ENCODE measurements around the gene PTPRT. TPM values are rescaled to one million over a fixed set of nuclear protein-coding genes. Genes with fewer than 3 reads are reported as not detected.

The PTPRT gene
- total RNA-seq, 3 donors from 2014 or later = 0.32 to 6.3 (median 4.9) TPM

DNA sequence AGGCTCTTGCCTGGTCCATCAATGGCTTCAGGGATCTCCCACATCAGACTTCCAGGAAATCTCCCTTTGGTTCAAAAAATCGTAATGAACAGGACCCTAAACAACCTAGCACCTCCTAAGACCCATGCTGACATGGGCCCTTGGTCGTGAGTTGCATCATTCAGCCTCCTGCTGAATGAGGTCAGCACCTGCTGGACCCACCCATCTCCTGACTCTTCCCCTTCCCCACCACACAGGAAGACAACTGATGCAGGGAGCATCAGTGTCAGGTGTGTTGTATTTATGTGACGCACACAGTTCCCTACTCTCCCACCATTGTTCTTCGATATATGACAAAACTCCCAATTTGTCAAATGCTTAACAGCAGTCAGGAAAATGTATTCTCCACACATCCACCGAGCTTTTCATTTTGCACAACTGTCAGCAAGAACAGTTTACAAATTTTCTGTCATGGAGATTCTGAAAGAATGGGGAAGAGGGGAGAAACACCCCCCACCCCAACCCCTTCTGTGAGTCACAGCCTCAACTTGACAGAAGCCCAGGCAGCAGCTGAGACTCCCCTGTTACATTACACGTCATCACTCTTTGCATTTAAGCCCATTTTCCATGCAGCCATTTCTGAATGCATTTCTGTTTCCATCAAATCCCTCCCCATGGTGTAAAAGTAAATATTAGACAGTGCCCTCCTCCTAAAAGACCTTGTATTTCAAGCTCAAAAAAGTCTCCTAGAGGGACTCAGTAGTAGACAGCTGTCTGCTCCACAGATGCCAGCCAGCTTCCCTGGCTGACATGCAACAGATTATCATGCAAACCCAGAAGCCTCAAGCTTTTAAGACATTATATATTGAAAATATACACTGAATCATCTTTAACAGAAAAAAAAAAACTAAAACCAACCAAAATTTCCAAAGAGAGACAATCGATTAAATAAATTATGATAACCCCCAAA, 577.5 kb downstream of the PTPRT start:
- Histone ChIP-seq H3K27ac (no peak overlapping the region), H3K4me1 (no peaks in the 10 kb centered on the region), H3K9me3 (no peaks in the 10 kb centered on the region), H3K27me3 (no peaks in the 10 kb centered on the region), H3K36me3 (no peaks in the 10 kb centered on the region), H3K4me3 (no peak overlapping the region)
- intact Hi-C loops (cut with DNase I; ENCODE audit: low total_unique reads) = no loop called here
- no peak for DNase-seq (ENCODE audit: low spot score in 2 of 2)
- TF ChIP-seq, protein P1, sequence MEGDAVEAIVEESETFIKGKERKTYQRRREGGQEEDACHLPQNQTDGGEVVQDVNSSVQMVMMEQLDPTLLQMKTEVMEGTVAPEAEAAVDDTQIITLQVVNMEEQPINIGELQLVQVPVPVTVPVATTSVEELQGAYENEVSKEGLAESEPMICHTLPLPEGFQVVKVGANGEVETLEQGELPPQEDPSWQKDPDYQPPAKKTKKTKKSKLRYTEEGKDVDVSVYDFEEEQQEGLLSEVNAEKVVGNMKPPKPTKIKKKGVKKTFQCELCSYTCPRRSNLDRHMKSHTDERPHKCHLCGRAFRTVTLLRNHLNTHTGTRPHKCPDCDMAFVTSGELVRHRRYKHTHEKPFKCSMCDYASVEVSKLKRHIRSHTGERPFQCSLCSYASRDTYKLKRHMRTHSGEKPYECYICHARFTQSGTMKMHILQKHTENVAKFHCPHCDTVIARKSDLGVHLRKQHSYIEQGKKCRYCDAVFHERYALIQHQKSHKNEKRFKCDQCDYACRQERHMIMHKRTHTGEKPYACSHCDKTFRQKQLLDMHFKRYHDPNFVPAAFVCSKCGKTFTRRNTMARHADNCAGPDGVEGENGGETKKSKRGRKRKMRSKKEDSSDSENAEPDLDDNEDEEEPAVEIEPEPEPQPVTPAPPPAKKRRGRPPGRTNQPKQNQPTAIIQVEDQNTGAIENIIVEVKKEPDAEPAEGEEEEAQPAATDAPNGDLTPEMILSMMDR (IDR thresholded peaks at IDR 0.05) = no peak
- TF ChIP-seq POLR2A (IDR thresholded peaks at IDR 0.05) (no peak), POLR2AphosphoS5 (IDR thresholded peaks at IDR 0.05) (no peak)

DNA sequence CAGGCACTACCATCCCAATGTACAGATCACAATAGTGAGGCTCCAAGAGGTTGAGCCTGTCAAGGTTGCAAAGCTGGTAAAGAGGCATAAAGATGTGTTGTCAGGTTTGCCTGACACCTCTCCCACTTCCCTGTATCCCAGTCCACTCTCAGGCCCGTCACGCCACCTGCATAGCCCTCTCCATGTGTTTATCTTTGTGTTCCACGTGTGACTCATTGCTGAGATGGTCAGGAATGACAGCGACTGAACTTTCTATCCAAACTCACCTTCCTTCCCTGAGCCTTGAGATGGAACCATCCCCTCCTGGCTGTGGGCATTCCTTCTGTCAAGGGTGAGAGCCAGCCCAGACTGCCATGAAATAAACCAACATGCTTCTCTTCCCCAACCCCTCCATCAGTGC, 578.3 kb downstream of the PTPRT start:
- H3K4me3 ChIP-seq = no peak overlapping the region
- H3K9me3 ChIP-seq = no peaks in the 10 kb centered on the region
- TF ChIP-seq, protein P1 (IDR thresholded peaks at IDR 0.05) = no peak
- no peak for TF ChIP-seq POLR2A (IDR thresholded peaks at IDR 0.05)
- TF ChIP-seq POLR2AphosphoS5 (IDR thresholded peaks at IDR 0.05) = no peak
- no peak overlapping the region for H3K27ac ChIP-seq
- no peaks in the 10 kb centered on the region for H3K4me1 ChIP-seq
- no peak for DNase-seq (ENCODE audit: low spot score in 2 of 2)
- H3K36me3 ChIP-seq = no peaks in the 10 kb centered on the region
- intact Hi-C loops (cut with DNase I; ENCODE audit: low total_unique reads) = no loop called here
- H3K27me3 ChIP-seq = no peaks in the 10 kb centered on the region

DNA sequence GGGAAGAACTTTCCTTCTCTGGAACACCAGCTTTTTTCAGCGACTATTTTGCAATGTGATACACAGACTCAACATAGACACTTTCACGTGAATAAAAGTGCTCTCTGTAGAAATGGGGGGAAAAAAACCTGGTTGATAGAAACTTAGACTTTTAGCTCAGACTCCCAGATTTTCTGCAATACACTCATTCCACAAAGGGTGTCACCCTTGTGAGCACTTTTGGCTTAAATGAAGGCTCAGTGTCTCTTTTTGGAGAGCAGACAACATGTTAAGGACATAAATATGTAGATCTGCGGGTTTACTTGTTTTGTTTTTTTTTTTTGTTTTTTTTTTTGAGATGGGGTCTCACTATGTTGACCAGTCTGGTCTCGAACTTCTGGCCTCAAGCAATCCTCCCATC, 579.6 kb downstream of the PTPRT start:
- no peak for DNase-seq (ENCODE audit: low spot score in 2 of 2)
- H3K9me3 ChIP-seq = no peaks in the 10 kb centered on the region
- no peak overlapping the region for H3K27ac ChIP-seq
- no peaks in the 10 kb centered on the region for H3K36me3 ChIP-seq
- H3K4me1 ChIP-seq = no peaks in the 10 kb centered on the region
- intact Hi-C loops (cut with DNase I; ENCODE audit: low total_unique reads) = no loop called here
- no peak overlapping the region for H3K4me3 ChIP-seq
- no peak for TF ChIP-seq POLR2A (IDR thresholded peaks at IDR 0.05)
- no peak for TF ChIP-seq POLR2AphosphoS5 (IDR thresholded peaks at IDR 0.05)
- TF ChIP-seq, protein P1 (IDR thresholded peaks at IDR 0.05) = no peak
- H3K27me3 ChIP-seq = no peaks in the 10 kb centered on the region

DNA sequence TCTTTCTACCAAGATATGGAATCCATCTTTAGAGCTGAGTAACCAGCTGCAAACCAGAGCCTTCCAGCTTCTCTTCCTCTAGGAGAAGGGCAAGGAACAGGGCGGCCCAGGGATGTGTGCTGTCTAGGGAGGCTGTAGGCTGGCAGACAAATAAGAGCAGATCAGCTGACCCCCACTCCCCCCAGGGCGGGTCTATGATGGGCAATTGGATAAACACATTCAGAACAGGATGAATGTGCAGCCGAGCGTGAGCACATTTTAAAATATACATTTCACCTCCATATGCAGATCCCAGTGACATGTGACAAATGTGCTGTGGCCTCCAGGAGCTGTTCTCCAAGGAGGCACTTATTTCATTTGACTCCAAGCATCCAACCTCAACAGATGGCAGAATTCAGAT, 580.1 kb downstream of the PTPRT start:
- intact Hi-C loops (cut with DNase I; ENCODE audit: low total_unique reads) = no loop called here
- TF ChIP-seq POLR2AphosphoS5 (IDR thresholded peaks at IDR 0.05) (no peak), POLR2A (IDR thresholded peaks at IDR 0.05) (no peak)
- TF ChIP-seq, protein P1 (IDR thresholded peaks at IDR 0.05) = no peak
- H3K4me1 ChIP-seq = no peaks in the 10 kb centered on the region
- no peak overlapping the region for H3K4me3 ChIP-seq
- H3K27ac ChIP-seq = no peak overlapping the region
- DNase-seq (ENCODE audit: low spot score in 2 of 2) = no peak
- no peaks in the 10 kb centered on the region for H3K27me3 ChIP-seq
- no peaks in the 10 kb centered on the region for H3K9me3 ChIP-seq
- H3K36me3 ChIP-seq = no peaks in the 10 kb centered on the region

All from breast epithelium (tissue), 4 donors.